Germinal center (tissue), 1 donor: ENCODE measurements around the gene WDHD1.
"Not testable (repeated sequence)": the region's sequence is repeated elsewhere in the genome, so short reads cannot be mapped to it uniquely, and the experiment has no call there.

Experiments
- DNase-seq: peaks from one replicate; pipeline ENCODE4 v3.0.0; 2012; ENCODE audit warnings: mixed read lengths, low spot score

The WDHD1 gene

GRCh38 chr14:55048900-55049436 lies 22.1 kb upstream of the WDHD1 start:
- no peak for DNase-seq

DNA sequence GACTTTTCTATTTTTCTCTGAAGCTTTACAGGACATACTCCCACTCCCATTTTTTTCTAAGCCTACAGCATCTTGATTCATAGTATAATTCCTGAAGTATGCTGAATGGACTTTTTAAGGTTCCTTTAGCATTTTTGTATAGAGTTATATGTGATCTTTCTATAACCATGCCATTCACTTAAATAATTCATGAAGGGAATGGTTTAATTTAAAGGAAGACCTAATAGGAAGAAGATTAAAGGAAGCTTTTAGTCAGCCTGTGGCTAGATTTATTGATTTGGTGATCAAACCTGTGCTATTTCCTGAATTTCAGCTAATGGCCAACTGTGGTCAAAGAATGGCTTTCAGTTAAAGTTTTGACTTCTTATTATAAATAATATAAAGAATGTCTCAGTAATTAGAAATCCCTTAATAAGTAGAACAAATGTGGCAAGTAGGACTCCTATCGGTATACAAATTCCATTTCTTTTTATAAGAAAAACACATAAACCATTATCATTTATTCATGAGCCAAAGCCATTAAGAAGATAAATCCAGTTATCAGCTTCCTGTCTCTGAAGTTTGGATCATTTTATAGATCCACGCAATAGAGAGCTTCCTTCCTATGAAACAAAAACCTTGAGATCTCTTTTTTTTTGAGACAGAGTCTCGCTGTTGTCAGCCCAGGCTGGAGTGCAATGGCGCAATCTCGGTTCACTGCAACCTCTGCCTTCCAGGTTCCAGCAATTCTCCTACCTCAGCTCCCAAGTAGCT lies 20.6 kb upstream of the WDHD1 start:
- no peak for DNase-seq

GRCh38 chr14:55045087-55045486 lies 18.2 kb upstream of the WDHD1 start:
- no peak for DNase-seq

DNA sequence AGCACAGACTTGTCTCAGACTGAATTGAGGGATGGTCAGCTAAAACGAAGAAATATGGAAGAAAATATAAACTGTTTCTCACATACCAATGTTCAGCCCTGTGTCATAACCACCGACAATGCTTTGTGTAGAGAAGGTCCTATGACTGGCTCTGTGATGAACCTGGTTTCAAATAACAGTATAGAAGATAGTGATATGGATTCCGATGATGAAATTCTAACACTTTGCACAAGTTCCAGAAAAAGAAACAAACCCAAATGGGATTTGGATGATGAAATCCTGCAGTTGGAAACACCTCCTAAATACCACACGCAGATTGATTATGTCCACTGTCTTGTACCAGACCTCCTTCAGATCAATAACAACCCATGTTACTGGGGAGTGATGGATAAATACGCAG lies 16.6 kb upstream of the WDHD1 start:
- DNase-seq, result no peak

DNA sequence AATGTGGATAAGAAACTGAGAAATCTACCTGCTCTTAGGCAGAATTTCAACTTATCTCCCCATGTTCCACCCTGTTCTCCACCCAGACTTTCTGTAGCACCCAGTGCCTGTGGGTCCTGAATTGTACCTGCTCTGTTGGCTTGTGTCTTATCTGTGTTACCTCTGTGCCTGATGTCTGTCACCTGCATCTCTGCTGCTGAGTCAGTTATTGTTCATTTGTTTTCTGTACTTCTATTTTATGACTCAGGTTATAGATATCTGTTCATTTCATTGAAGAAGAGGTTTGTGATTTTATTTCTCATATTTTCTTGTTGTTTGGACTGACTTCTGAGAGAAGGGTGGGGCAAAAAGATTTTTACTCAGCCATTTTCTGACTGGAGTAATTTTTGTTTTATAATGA lies 11.8 kb upstream of the WDHD1 start:
- DNase-seq, result no peak

DNA sequence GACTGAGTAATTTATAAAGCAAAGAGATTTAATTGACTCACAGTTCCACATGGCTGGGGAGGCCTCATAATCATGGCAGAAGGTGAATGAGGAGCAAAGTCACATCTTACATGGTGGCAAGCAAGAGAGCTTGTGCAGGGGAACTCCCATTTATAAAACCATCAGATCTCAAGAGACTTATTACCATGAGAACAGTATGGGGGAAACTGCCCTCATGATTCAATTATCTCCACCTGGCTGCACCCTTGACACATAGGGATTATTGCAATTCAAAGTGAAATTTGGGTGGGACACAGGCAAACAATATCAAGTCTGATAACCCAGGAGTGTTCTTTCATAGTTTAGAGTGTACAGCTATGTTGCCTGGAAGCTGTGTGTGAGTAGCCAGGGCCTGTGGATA lies 11.1 kb upstream of the WDHD1 start:
- DNase-seq, result not testable (repeated sequence)

- DNase-seq, result no peak
These were observed 4.3 kb upstream of the WDHD1 start for GRCh38 chr14:55031190-55031589.

- DNase-seq, result no peak
These were observed 1.6 kb upstream of the WDHD1 start for GRCh38 chr14:55028476-55028875.

DNA sequence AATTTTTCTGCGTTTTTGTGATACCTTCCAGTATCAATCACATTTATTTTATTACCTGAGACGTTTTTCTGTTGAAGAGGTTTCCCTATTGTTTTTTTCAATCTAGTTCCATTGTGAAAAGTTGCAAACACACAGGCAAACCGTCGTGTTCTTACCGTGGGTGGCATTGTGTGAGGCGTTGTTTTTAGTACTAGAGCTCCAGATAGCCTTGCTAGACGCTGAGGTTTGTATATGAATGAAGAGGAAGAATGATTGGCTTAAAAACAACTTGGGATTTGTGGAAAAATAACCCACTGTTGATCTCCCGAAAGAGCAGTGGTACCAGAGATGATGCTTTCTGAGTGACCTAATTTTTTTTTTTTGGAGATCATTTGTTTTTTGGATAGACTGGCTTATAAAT lies 1.2 kb upstream of the WDHD1 start:
- DNase-seq, result no peak

- no peak for DNase-seq
These were observed 482 bp downstream of the WDHD1 start for GRCh38 chr14:55026441-55026792.

GRCh38 chr14:55025948-55026347 lies 951 bp downstream of the WDHD1 start:
- DNase-seq, result no peak

DNA sequence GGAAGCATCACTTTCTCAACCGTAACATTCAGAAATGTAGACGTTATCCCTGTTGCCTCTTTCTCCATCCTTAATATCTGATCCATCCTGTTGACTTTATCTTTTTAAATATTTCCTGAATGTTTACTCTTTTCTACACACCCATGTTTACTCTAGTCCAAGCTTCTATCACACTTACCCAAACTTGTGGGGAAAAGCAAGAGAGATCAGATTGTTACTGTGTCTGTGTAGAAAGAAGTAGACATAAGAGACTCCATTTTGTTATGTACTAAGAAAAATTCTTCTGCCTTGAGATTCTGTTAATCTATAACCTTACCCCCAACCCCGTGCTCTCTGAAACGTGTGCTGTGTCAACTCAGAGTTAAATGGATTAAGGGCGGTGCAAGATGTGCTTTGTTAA lies 2.5 kb downstream of the WDHD1 start:
- DNase-seq, result not testable (repeated sequence)

DNA sequence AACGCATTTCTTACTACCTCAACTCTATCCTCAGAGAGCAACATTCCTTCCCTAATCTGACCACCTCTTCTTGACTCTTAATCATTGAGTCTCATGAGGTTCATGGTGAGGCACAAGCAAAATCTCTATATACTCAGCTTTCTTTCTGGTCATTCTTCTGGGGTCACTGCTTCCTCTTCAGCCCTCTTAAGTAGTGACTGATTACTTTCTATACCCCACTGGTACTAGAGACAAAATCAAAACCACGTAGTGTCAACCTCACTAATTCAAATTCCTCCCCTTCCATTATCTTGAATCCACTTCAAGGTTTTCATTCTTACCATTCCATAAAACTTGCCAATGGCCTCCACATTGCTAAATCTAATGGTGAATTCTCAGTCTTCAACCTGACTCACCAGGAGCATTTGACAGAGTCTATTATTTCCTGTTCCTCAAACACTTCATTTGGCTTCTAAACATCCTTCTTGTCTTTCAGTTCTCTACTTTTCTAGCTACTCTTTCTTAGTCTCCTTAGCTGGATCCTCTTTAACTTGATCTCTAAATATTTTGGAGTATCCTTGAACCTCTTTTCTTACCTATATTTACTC lies 6.8 kb downstream of the WDHD1 start:
- no peak for DNase-seq

DNA sequence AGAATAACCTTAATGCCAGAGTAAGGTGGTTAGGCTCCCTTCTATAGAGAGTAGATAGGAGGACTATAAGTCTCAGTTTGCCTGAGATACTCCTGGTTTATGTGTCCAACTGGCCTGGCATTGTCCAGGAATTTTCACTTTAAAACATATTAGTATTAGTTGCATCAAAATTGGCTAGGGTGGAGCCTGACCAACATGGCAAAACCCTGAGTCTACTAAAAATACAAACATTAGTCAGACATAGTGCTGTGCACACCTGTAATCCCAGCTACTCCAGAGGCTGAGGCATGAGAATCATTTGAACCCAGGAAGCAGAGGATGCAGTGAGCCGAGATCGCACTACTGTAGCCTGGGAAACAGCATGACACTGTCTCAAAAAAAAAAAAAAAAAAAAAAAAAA lies 11.9 kb downstream of the WDHD1 start:
- no peak for DNase-seq

DNA sequence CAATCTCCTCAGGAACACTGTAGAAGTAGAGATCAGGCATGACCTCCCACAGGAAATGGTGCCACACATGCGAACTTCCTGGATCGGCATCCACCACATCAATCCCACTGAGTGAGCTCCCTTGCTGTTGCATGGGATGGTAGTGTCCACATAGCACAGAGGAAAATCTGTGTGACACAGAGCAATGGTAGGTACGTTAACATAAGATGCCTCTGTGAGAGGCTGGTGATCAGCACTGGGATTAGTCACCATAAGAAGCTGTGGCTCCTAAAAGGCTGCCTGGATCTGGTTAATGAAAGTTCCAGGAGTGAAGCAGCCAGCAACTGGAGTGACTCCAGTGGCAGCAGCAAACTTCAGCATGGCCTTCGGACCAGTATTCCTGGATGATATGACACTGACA lies 21.8 kb downstream of the WDHD1 start:
- DNase-seq, result no peak

DNA sequence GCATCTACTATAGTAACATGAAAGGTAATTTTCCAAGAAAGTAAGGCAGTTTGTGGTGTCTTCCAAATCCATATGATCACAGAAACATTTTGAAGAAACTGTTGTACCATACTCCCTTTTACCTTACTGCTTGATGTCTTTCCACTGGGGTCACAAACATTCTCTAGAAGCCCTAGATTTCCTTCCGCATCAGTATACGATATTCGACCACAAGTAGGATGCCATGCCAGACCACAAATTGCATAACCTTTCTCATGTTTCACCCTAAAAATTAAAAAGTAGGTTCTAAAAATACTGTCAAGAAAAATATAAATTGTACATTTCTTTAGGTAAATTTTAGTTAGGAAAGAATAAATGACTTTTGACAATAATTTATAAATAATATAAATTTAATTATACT lies 26.5 kb downstream of the WDHD1 start:
- no peak for DNase-seq

GRCh38 chr14:54985156-54985555 lies 41.7 kb downstream of the WDHD1 start:
- no peak for DNase-seq

- DNase-seq, result no peak
These were observed 45.2 kb downstream of the WDHD1 start for GRCh38 chr14:54981698-54982097.

DNA sequence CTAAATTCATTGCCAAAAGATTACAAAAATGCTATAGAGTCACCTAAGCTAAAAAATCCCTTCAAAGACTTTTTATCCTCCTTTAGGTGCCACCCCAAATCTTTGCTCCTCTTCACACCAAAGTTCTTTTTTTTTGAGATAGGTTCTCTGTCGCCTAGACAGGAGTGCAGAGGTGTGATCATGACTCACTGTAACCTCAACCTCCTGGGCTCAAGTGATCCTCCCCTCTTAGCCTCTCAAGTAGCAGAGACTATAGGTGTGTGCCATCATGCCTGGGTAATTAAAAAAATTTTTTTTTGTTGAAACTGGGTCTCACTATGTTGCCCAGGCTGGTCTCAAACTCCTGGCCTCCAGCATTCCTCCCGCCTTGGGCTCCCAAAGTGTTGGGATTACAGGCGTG lies 47.9 kb downstream of the WDHD1 start:
- no peak for DNase-seq

GRCh38 chr14:54976316-54976715 lies 50.6 kb downstream of the WDHD1 start:
- no peak for DNase-seq

GRCh38 chr14:54975856-54976255 lies 51.0 kb downstream of the WDHD1 start:
- no peak for DNase-seq

DNA sequence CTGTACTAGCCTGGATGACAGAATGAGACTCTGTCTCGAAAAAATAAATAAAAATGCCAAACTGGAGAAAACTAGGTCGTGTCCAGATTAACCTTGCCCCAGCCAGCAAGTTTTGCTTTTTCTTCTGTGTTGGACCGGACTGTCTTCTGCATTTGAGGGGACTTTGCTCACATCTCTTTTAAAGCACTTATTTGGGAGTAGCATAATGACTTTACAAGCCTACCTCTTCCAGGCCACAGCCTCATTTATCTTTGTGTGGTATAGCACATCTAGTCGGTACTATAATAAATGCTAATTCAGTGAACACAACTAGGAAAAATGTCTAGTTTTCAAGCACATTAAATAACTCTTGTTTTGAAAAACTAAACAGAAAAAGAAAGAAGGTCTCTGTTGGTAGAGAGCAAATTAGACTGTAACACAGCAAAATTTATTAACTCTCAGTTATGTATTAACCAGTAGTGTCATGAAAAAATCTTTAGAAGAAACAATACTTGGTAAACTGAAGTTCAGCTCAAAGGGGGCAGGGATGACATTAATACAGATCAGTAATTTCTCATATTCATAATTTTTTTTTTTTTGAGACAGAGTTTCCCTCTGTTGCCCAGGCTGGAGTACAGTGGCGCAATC lies 52.0 kb downstream of the WDHD1 start:
- DNase-seq, result no peak

DNA sequence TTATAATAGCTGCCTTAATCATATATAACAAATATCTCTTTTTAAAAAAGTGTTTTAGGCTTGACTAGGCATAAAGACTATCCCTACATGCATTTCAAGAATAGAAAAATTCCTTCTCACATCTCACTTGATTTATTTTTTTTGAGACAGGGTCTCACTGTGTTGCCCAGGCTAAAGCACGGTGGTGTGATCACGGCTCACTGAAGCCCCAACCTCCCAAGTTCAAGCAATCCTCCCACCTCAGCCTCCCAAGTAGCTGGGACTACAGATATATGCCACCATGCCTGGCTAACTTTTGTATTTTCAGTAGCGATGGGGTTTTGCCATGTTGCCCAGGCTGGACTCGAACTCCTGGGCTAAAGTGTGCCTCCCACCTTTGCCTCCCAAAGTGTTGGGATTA lies 59.4 kb downstream of the WDHD1 start:
- no peak for DNase-seq
